Subcutaneous adipose tissue (tissue), 4 donors: ENCODE measurements around the gene ABTB2. TPM values are rescaled to one million over a fixed set of nuclear protein-coding genes. Genes with fewer than 3 reads are reported as not detected.

Experiments used
- CTCF ChIP-seq: fragments of 450-650 bp; IDR thresholded peaks from one replicate; pipeline ENCODE4 v1.5.1; 2016; ENCODE audit warnings: low read depth, mild to moderate bottlenecking, control low read depth, antibody characterized with exemption, moderate library complexity
- total RNA-seq, 4 donors: library from RNA; depleted of rRNA; stranded (reverse); fragments of >200 nt; gene quantifications; one replicate each; pipeline ENCODE4 v1.1.0, GENCODE V29; 2016

Gene ABTB2
- total RNA-seq, 4 donors from 2014 or later: 0.88 to 1.9 (median 1.0) TPM

GRCh38 chr11:34219941-34220370, 137.9 kb downstream of the ABTB2 start:
- no peak for TF ChIP-seq CTCF

GRCh38 chr11:34219279-34219678, 138.5 kb downstream of the ABTB2 start:
- TF ChIP-seq CTCF: no peak

- TF ChIP-seq CTCF: no peak
Observed at GRCh38 chr11:34218067-34218466, 139.7 kb downstream of the ABTB2 start.

- no peak for TF ChIP-seq CTCF
Observed at GRCh38 chr11:34216706-34217105, 141.1 kb downstream of the ABTB2 start.

- TF ChIP-seq CTCF: no peak
Observed at GRCh38 chr11:34215806-34216453, 141.9 kb downstream of the ABTB2 start.

- no peak for TF ChIP-seq CTCF
Observed at GRCh38 chr11:34214961-34215805, 142.6 kb downstream of the ABTB2 start.

GRCh38 chr11:34213366-34213765, 144.4 kb downstream of the ABTB2 start:
- TF ChIP-seq CTCF: no peak
